ENCODE data around the gene GRIA4. TPM values are rescaled to one million over a fixed set of nuclear protein-coding genes. Genes with fewer than 3 reads are reported as not detected.

Gene GRIA4
- total and polyA plus RNA-seq, 2 of the 13 experiments (the other 11 are each of a cell fraction or from before 2014, with no cell fraction given) = not detected

- TF ChIP-seq UBTF (CRISPR knock-in tag; IDR thresholded peaks at IDR 0.05) = peak; percentile 43
- no peak for TF ChIP-seq RORA (CRISPR knock-in tag; IDR thresholded peaks at IDR 0.05)
- TF ChIP-seq KDM3A (CRISPR knock-in tag; IDR thresholded peaks at IDR 0.05; ENCODE audit: low read depth) = no peak
- TF ChIP-seq ZNF773 (CRISPR knock-in tag; IDR thresholded peaks at IDR 0.05; ENCODE audit: borderline replicate concordance) = no peak
- TF ChIP-seq KLF11 (CRISPR knock-in tag; IDR thresholded peaks at IDR 0.05) = no peak
- peak; percentile 54; the same call in 1 of the 2 replicates for TF ChIP-seq MYC (CRISPR knock-in tag; IDR thresholded peaks at IDR 0.05; ENCODE audit: borderline replicate concordance)
- peak; percentile 84 for TF ChIP-seq CREM (IDR thresholded peaks at IDR 0.05)
- no peak for TF ChIP-seq CREM (CRISPR knock-in tag; IDR thresholded peaks at IDR 0.05)
- no peak for TF ChIP-seq NONO (IDR thresholded peaks at IDR 0.05)
- TF ChIP-seq NONO (CRISPR knock-in tag; conservative IDR thresholded peaks at IDR 0.05) = peak; percentile 48; the same call in 1 of the 2 replicates
- TF ChIP-seq ZNF691 (CRISPR knock-in tag; IDR thresholded peaks at IDR 0.05; ENCODE audit: borderline replicate concordance, low read depth) = 0 out of 2 replicates have a peak, but pooled peaks have one; percentile 55
- 0 out of 2 replicates have a peak, but pooled peaks have one; percentile 18 for TF ChIP-seq ZBTB33 (CRISPR knock-in tag; IDR thresholded peaks at IDR 0.05)
- TF ChIP-seq ZBTB37 (CRISPR knock-in tag; IDR thresholded peaks at IDR 0.05) = no peak
- 0 out of 2 replicates have a peak, but pooled peaks have one; percentile 65 for TF ChIP-seq WIZ (CRISPR knock-in tag; IDR thresholded peaks at IDR 0.05)
- TF ChIP-seq ZNF331 (CRISPR knock-in tag; IDR thresholded peaks at IDR 0.05) = 0 out of 2 replicates have a peak, but pooled peaks have one; percentile 36
- no peak for TF ChIP-seq SRF (IDR thresholded peaks at IDR 0.05; ENCODE audit: low read depth, low read length)
- TF ChIP-seq PATZ1 (CRISPR knock-in tag; IDR thresholded peaks at IDR 0.05) = peak; percentile 84
- peak; percentile 47 for TF ChIP-seq ZNF883 (CRISPR knock-in tag; IDR thresholded peaks at IDR 0.05; ENCODE audit: not compliant biosample characterization)
- peak; percentile 51; the same call in 1 of the 2 replicates for TF ChIP-seq MEIS2 (CRISPR knock-in tag; IDR thresholded peaks at IDR 0.05)
- TF ChIP-seq ATF3 (CRISPR knock-in tag; IDR thresholded peaks at IDR 0.05) = no peak; the same call in 1 of the 2 replicates
- no peak for TF ChIP-seq TOE1 (CRISPR knock-in tag; IDR thresholded peaks at IDR 0.05)
These were observed 412.3 kb downstream of the GRIA4 start, which contains the start of gene MSANTD4 (continued) for GRCh38 chr11:106021967-106022794.
